ENCODE data around the gene NEURL1. TPM values are rescaled to one million over a fixed set of nuclear protein-coding genes. Genes with fewer than 3 reads are reported as not detected.

The NEURL1 gene
- total RNA-seq, 1 donor from 2014 or later, result 1.3 TPM

DNA sequence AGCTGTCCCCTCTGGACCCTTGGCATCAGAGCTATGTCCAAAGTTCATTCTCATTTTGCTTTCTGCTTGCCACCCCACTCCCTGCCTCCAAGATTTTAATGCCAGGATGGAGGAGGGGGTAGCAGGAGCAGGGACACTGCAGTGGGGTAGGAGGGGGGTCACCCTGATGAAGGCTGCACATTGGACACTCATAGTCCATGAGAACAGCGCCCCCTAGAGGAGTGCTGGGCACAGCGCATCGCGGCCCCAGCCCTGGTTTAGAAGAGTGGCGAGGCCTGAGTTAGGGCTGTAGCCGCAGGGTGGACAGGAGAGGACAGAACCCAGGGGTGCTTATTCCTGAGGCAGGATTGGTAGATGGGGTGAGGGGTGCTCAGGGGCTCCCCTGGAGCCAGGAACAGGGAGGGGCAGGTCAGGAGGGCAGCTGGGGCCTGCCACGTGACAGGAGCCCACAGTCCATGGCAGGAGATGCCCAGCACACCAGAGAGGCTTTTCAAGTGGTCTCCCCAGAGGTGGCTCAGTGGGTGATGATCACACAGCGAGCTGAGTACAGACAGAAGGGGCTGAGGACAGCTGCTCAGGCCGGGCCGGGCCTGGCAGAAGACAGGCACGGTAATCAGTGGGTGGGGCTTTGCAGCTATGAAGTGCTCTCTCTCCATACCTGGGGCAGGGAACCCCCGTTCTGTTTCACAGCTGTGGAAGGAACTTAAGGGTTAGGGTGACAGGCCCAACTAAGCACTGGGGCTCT is 71.4 kb downstream of the NEURL1 start:
- no peak overlapping the region for H3K4me3 ChIP-seq (ENCODE audit: low read depth, low read length)
- TF ChIP-seq, protein P1, sequence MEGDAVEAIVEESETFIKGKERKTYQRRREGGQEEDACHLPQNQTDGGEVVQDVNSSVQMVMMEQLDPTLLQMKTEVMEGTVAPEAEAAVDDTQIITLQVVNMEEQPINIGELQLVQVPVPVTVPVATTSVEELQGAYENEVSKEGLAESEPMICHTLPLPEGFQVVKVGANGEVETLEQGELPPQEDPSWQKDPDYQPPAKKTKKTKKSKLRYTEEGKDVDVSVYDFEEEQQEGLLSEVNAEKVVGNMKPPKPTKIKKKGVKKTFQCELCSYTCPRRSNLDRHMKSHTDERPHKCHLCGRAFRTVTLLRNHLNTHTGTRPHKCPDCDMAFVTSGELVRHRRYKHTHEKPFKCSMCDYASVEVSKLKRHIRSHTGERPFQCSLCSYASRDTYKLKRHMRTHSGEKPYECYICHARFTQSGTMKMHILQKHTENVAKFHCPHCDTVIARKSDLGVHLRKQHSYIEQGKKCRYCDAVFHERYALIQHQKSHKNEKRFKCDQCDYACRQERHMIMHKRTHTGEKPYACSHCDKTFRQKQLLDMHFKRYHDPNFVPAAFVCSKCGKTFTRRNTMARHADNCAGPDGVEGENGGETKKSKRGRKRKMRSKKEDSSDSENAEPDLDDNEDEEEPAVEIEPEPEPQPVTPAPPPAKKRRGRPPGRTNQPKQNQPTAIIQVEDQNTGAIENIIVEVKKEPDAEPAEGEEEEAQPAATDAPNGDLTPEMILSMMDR (conservative IDR thresholded peaks at IDR 0.05; ENCODE audit: low read depth, low read length), result peak; percentile 73
- no peak for DNase-seq (ENCODE audit: low read depth)

DNA sequence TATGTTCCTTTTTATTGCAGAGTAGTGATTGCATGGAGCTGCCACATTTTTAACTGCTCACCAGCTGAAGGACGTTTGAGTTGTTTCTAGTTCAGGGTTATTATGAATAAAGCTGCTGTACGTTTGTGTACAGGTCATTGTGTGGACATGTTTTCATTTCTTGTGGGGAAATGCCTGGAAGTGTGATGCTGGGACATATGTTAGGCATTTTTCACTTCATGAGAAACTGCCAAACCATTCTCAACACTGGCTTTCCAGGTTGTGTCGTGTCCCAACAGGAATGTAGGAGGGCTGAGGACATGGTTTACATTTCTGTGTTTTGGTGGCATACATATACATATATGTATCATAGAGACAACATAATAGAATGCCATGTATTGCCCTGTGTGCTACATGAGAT is 73.0 kb downstream of the NEURL1 start:
- no peak for DNase-seq (ENCODE audit: low read depth)
- TF ChIP-seq, protein P1 (conservative IDR thresholded peaks at IDR 0.05; ENCODE audit: low read depth, low read length), result no peak
- H3K4me3 ChIP-seq (ENCODE audit: low read depth, low read length), result no peak overlapping the region

DNA sequence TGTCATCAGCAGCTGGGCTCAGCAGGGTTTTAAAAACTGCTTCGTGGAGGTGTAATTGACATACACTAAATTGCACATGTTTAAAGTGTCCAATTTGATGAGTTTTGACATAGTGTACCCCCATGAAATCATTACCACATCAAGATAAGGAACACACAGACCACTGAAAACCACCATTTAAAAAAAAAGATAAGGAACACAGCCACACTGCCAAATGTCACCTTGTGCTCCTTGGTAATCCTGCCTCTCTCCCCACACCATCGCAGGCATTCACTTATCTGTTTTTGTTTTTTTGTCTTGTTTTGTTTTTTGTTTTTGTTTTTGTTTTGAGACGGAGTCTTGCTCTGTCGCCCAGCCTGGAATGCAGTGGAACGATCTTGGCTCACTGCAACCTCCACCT is 75.0 kb downstream of the NEURL1 start:
- no peak for DNase-seq (ENCODE audit: low read depth)
- TF ChIP-seq, protein P1 (conservative IDR thresholded peaks at IDR 0.05; ENCODE audit: low read depth, low read length), result no peak

DNA sequence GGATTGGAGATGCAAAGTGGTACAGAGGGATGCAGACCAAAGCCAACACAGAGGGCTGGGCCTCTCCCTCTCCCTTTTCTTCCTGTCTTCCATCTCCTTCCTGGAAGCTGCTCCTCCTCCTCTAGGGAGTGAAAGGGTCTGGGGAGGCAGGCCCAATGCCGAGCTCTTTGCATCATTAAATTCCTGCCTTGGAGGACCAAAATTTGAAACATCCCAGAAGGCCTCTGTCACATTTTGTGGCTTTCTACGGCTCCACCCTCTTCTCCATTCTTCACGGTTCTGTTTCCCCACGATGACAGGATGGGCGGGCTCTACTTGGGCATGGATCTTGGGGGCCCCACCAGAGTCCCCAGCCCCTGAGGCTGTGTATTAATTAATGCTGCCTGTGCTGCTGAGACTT is 76.4 kb downstream of the NEURL1 start:
- TF ChIP-seq, protein P1 (conservative IDR thresholded peaks at IDR 0.05; ENCODE audit: low read depth, low read length), result no peak
- no peak for DNase-seq (ENCODE audit: low read depth)
- no peak overlapping the region for H3K4me3 ChIP-seq (ENCODE audit: low read depth, low read length)

More for the DNA sequence above, 75.0 kb downstream of the NEURL1 start:
- no peak overlapping the region for H3K4me3 ChIP-seq (ENCODE audit: low read depth, low read length)

DNA sequence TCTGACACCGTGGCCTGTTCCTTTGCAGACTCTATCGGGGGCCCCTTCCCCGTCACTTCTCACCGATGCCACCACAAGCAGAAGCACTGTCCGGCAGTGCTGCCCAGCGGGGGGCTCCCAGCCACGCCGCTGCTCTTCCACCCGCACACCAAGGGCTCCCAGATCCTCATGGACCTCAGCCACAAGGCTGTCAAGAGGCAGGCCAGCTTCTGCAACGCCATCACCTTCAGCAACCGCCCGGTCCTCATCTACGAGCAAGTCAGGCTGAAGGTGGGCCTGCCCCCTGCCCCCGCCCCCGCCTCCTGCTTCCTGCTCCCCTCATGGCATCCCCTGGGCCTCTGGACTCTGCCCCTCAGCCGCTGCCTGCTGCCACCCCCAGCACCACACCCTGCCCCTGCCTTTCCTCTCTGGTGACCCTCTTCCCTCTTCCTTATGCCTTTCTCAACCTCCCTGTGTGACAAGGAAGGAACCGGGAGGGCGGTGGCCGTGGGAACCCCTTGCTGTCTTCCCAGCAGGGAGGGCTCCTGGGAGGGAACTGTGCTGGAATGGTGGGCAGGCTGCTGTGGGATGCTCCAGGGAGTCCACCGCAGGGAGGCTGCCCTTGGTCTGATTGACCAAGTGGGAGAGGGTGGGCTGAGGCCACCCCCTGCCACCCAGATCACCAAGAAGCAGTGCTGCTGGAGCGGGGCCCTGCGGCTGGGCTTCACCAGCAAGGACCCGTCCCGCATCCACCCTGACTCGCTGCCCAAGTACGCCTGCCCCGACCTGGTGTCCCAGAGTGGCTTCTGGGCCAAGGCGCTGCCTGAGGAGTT is 77.5 kb downstream of the NEURL1 start:
- H3K4me3 ChIP-seq (ENCODE audit: low read depth, low read length), result no peak overlapping the region
- DNase-seq (ENCODE audit: low read depth), result no peak
- TF ChIP-seq, protein P1 (conservative IDR thresholded peaks at IDR 0.05; ENCODE audit: low read depth, low read length), result no peak

DNA sequence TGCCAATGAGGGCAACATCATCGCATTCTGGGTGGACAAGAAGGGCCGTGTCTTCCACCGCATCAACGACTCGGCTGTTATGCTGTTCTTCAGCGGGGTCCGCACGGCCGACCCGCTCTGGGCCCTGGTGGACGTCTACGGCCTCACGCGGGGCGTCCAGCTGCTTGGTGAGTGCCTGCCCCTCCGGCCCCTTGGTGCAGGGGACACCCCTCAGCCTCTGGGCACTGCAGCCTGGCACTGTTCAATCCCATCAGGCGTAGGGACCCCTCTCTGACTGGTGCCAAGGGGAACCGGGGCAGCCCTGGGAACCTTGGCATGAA is 78.1 kb downstream of the NEURL1 start:
- no peak for DNase-seq (ENCODE audit: low read depth)
- TF ChIP-seq, protein P1 (conservative IDR thresholded peaks at IDR 0.05; ENCODE audit: low read depth, low read length), result no peak
- no peak overlapping the region for H3K4me3 ChIP-seq (ENCODE audit: low read depth, low read length)

All from epithelial cell of proximal tubule (primary cell).